A204.1 (cell line): ENCODE results near the gene DCLK2.

Experiments
- FAIRE-seq: peaks from 2 replicates; lab custom pipeline; 2012; peaks lifted over from hg19 to GRCh38; lab: Jason Lieb, UNC

The DCLK2 gene

GRCh38 chr4:150242820-150243458 is 164.7 kb downstream of the DCLK2 start:
- no peak for FAIRE-seq

GRCh38 chr4:150243932-150244331 is 165.7 kb downstream of the DCLK2 start:
- no peak for FAIRE-seq

GRCh38 chr4:150244600-150244999 is 166.4 kb downstream of the DCLK2 start:
- FAIRE-seq: no peak

- no peak for FAIRE-seq
These were observed 168.9 kb downstream of the DCLK2 start for GRCh38 chr4:150247184-150247583.

- FAIRE-seq: no peak
These were observed 169.9 kb downstream of the DCLK2 start for GRCh38 chr4:150248181-150248580.

GRCh38 chr4:150250293-150250997 is 172.2 kb downstream of the DCLK2 start:
- FAIRE-seq: no peak

GRCh38 chr4:150250998-150251651 is 172.9 kb downstream of the DCLK2 start:
- FAIRE-seq: no peak

GRCh38 chr4:150251752-150252190 is 173.5 kb downstream of the DCLK2 start:
- FAIRE-seq: no peak

GRCh38 chr4:150252306-150252705 is 174.1 kb downstream of the DCLK2 start:
- no peak for FAIRE-seq

- FAIRE-seq: no peak
These were observed 174.5 kb downstream of the DCLK2 start for GRCh38 chr4:150252741-150253140.

GRCh38 chr4:150253416-150253815 is 175.2 kb downstream of the DCLK2 start:
- FAIRE-seq: no peak

- no peak for FAIRE-seq
These were observed 175.9 kb downstream of the DCLK2 start for GRCh38 chr4:150253965-150254630.

GRCh38 chr4:150255610-150256224 is 177.5 kb downstream of the DCLK2 start:
- no peak for FAIRE-seq

GRCh38 chr4:150256225-150256620 is 178.0 kb downstream of the DCLK2 start:
- FAIRE-seq: no peak

GRCh38 chr4:150256841-150257730 is 178.8 kb downstream of the DCLK2 start:
- FAIRE-seq: no peak

GRCh38 chr4:150258569-150258968 is 180.3 kb downstream of the DCLK2 start:
- FAIRE-seq: no peak

- no peak for FAIRE-seq
These were observed 181.8 kb downstream of the DCLK2 start for GRCh38 chr4:150259861-150260567.

- no peak for FAIRE-seq
These were observed 183.3 kb downstream of the DCLK2 start for GRCh38 chr4:150261571-150261970.

GRCh38 chr4:150262611-150263010 is 184.4 kb downstream of the DCLK2 start:
- no peak for FAIRE-seq

- no peak for FAIRE-seq
These were observed 186.4 kb downstream of the DCLK2 start for GRCh38 chr4:150264595-150265161.
